22Rv1 (cell line): ENCODE measurements around the gene PADI1.

ENCODE experiments used
- CTCF ChIP-seq: fragments of 450-650 bp; IDR thresholded peaks from 2 replicates; pipeline ENCODE4 v1.5.1; 2017; ENCODE audit warnings: mild to moderate bottlenecking
- ZFX ChIP-seq: fragments of 450-650 bp; IDR thresholded peaks from 2 replicates; pipeline ENCODE4 v1.6.1; 2017; ENCODE audit warnings: antibody characterized with exemption, borderline replicate concordance

- no peak for TF ChIP-seq CTCF
- TF ChIP-seq ZFX = no peak
Measured at GRCh38 chr1:17251246-17251645, 46.3 kb downstream of the PADI1 start.
